Adrenal gland (tissue), 12 donors: Measurements from ENCODE around the gene PDK2. TPM values are rescaled to one million over a fixed set of nuclear protein-coding genes. Genes with fewer than 3 reads are reported as not detected.

Experiments
- DNase-seq, 7 donors: peaks; one replicate each; pipeline ENCODE4 v3.0.0-alpha.2; 2019 to 2020
- H3K27ac ChIP-seq, 5 donors: fragments of 200-600 bp; sonication (generic) in 4 of 5; 1 replicate in 3 of 5; 2 replicates in 2 of 5; pipeline versions ENCODE4 v1.5.1 to v1.8.0; 2016 to 2020; ENCODE audit warnings: mild to moderate bottlenecking in 1 of 5
- H3K27me3 ChIP-seq: fragments of 200-600 bp; 2 replicates; pipeline ENCODE4 v1.8.0; 2021
- H3K36me3 ChIP-seq, 2 donors: fragments of 200-600 bp; replicated peaks in 1 of 2; 1 replicate in 1 of 2; 2 replicates in 1 of 2; pipeline versions ENCODE4 v1.5.1 to v1.8.0; 2018 to 2022
- H3K4me1 ChIP-seq, 2 donors: fragments of 200-600 bp; replicated peaks in 1 of 2; 1 replicate in 1 of 2; 2 replicates in 1 of 2; pipeline versions ENCODE4 v1.5.1 to v1.8.0; 2018 to 2021
- H3K4me3 ChIP-seq, 4 donors: fragments of 200-600 bp; sonication (generic) in 3 of 4; one replicate each; pipeline ENCODE4 v1.5.1; 2016 to 2018
- H3K9me3 ChIP-seq, 3 donors: fragments of 200-600 bp; sonication (generic) in 1 of 3; replicated peaks in 1 of 3; 1 replicate in 2 of 3; 2 replicates in 1 of 3; pipeline versions ENCODE4 v1.5.1 to v1.8.0; 2016 to 2021
- CTCF ChIP-seq, 6 experiments: fragments of 450-650 bp in 4 of 6; fragments of 200-600 bp in 2 of 6; sonication (generic) in 1 of 6; IDR thresholded peaks; 1 replicate in 5 of 6; 2 replicates in 1 of 6; pipeline versions ENCODE4 v1.5.1 to v1.8.0; 2016 to 2021; ENCODE audit warnings: antibody characterized with exemption in 6 of 6, mild to moderate bottlenecking in 2 of 6, moderate library complexity in 1 of 6
- POLR2A ChIP-seq, 2 donors: fragments of 450-650 bp; IDR thresholded peaks; one replicate each; pipeline ENCODE4 v1.6.1; 2017; ENCODE audit warnings: antibody characterized with exemption in 2 of 2, mild to moderate bottlenecking in 2 of 2, moderate library complexity in 1 of 2
- WGBS, 4 donors: extraction: QIAGEN DNeasy Blood & Tissue Kit in 2 of 4; methylation state at CpG; one replicate each; pipeline versions ENCODE4 v1.1.5 to v1.1.7; 2013 to 2017; 5-methylcytosine and 5-hydroxymethylcytosine counted together
- intact Hi-C, 2 donors: fragments of 100-400 bp; cut with DNase I; formaldehyde crosslinking; loops; one replicate each; pipeline versions ENCODE4 v1.14.1 to v1.15.0; 2022 to 2023
- polyA plus RNA-seq, 3 donors: library from polyadenylated mRNA; stranded (reverse); fragments of 200-250 nt in 2 of 3; fragments of 350-450 nt in 1 of 3; fragmentation: Illumina TruSeq in 1 of 3; extraction: RNeasy Lipid Tissue Mini Kit (QIAGEN cat#74804) in 1 of 3; gene quantifications; one replicate each; pipeline ENCODE4 v1.2.3, GENCODE V29; 2013 to 2014
- total RNA-seq, 9 donors: library from RNA; depleted of rRNA in 4 of 9; stranded (reverse); fragments of >200 nt in 4 of 9; fragments of 120-200 nt in 1 of 9; fragmentation: NEBNext Ultra II Directional in 1 of 9; extraction: Animal tissue kit (Norgen Biotek cat#: 25700) in 1 of 9; gene quantifications; one replicate each; pipeline versions ENCODE4 v1.1.0 to v1.2.4, GENCODE V29; 2013 to 2023
- donor health status: healthy with polysubstance abuse.
- donor health status: Bipolar disorder and iron deficiency.
- donor health status: DM: yes; HTN: yes; CAD: no.
- donor health status: DM: no; HTN: no; CAD: no.
- donor health status: DM: no; HTN: no; CAD: no.
- donor health status: DM: yes; HTN: yes; CAD: no.

The PDK2 gene
- total and polyA plus RNA-seq, 12 donors = 28.4 to 225 (median 124) TPM

GRCh38 chr17:50071692-50072091 lies 23.5 kb upstream of the PDK2 start:
- no peak for TF ChIP-seq POLR2A (IDR thresholded peaks at IDR 0.05)
- no peak for TF ChIP-seq CTCF (IDR thresholded peaks at IDR 0.05)
- H3K4me1 ChIP-seq = peaks cover 0 to 8% of the 10 kb centered on the region in 2 donors
- no peak overlapping the region for H3K4me3 ChIP-seq
- no peak for DNase-seq
- no peaks in the 10 kb centered on the region for H3K9me3 ChIP-seq
- H3K27ac ChIP-seq = no peak overlapping the region
- intact Hi-C loops = loop anchor here in 1 of 2 donors (5.0 kb wide), 1 partner anchor 44 kb away; no protein-coding TSS in a partner anchor
- WGBS, 4 donors = 79 to 93% (median 86%) methylated on average over 6 of the region's 6 CpGs
- no peaks in the 10 kb centered on the region for H3K27me3 ChIP-seq
- H3K36me3 ChIP-seq = peaks cover 0 to 83% of the 10 kb centered on the region in 2 donors

GRCh38 chr17:50072130-50072529 lies 23.0 kb upstream of the PDK2 start:
- TF ChIP-seq POLR2A (IDR thresholded peaks at IDR 0.05) (no peak), CTCF (IDR thresholded peaks at IDR 0.05) (no peak)
- intact Hi-C loops = loop anchor here in 1 of 2 donors (5.0 kb wide), 1 partner anchor 45 kb away; no protein-coding TSS in a partner anchor
- no peaks in the 10 kb centered on the region for H3K9me3 ChIP-seq
- 84 to 92% (median 89%) methylated on average over 3 of the region's 3 CpGs for WGBS, 4 donors
- H3K4me3 ChIP-seq = no peak overlapping the region
- H3K36me3 ChIP-seq = peaks cover 0 to 83% of the 10 kb centered on the region in 2 donors
- H3K27me3 ChIP-seq = no peaks in the 10 kb centered on the region
- peaks cover 0 to 8% of the 10 kb centered on the region in 2 donors for H3K4me1 ChIP-seq
- H3K27ac ChIP-seq = no peak overlapping the region
- no peak for DNase-seq

GRCh38 chr17:50072925-50073324 lies 22.2 kb upstream of the PDK2 start:
- Histone ChIP-seq H3K27me3 (no peaks in the 10 kb centered on the region), H3K4me1 (peaks cover 0 to 8% of the 10 kb centered on the region in 2 donors), H3K4me3 (no peak overlapping the region), H3K27ac (no peak overlapping the region), H3K36me3 (peaks cover 0 to 83% of the 10 kb centered on the region in 2 donors), H3K9me3 (no peaks in the 10 kb centered on the region)
- intact Hi-C loops = loop anchor here in 1 of 2 donors (5.0 kb wide), 1 partner anchor 46 kb away; no protein-coding TSS in a partner anchor
- peak in 1 of 7 donors; percentile 55 for DNase-seq
- WGBS, 4 donors = 33 to 42% (median 37%) methylated on average over 1 of the region's 1 CpG
- TF ChIP-seq CTCF (IDR thresholded peaks at IDR 0.05) (no peak), POLR2A (IDR thresholded peaks at IDR 0.05) (no peak)

- H3K36me3 ChIP-seq = peaks cover 0 to 87% of the 10 kb centered on the region in 2 donors
- intact Hi-C loops = loop anchor here in 1 of 2 donors (5.0 kb wide), 1 partner anchor 47 kb away; no protein-coding TSS in a partner anchor
- DNase-seq = no peak
- no peaks in the 10 kb centered on the region for H3K27me3 ChIP-seq
- peaks cover 0 to 8% of the 10 kb centered on the region in 2 donors for H3K4me1 ChIP-seq
- no peaks in the 10 kb centered on the region for H3K9me3 ChIP-seq
- no peak for TF ChIP-seq POLR2A (IDR thresholded peaks at IDR 0.05)
- TF ChIP-seq CTCF (IDR thresholded peaks at IDR 0.05) = no peak
- H3K4me3 ChIP-seq = no peak overlapping the region
- H3K27ac ChIP-seq = no peak overlapping the region
- WGBS, 4 donors = 88 to 98% (median 93%) methylated on average over 6 of the region's 6 CpGs
Observed at GRCh38 chr17:50074227-50074626, 20.9 kb upstream of the PDK2 start.
